Measurements from ENCODE around the gene IKBKE. TPM values are rescaled to one million over a fixed set of nuclear protein-coding genes. Genes with fewer than 3 reads are reported as not detected.

IKBKE gene
- polyA plus RNA-seq, 2 of the 4 experiments (the other 2 are of a cell fraction): 6.3 to 6.4 TPM

DNA sequence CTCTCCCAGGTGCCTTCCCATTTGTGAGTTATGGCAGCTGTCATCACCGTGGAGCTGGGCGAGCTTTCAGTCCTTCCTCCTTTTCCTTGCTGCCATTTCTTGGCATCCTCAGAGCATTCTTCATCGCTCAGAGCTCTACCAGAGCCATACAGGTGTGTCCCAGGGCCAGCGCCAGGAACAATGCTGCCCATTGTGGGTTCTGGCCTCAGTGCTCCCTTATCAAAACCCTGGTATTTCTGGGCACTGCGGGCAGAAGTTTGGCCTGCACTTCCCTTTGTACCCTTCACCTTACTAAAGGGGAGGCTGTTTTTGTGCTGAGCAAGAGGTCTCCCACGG is 65.5 kb downstream of the IKBKE start (continued):
- no peak for TF ChIP-seq MYC (IDR thresholded peaks at IDR 0.05; ENCODE audit: borderline replicate concordance, low read length)
- no peak for TF ChIP-seq JUNB (IDR thresholded peaks at IDR 0.05)
- TF ChIP-seq, protein P1, sequence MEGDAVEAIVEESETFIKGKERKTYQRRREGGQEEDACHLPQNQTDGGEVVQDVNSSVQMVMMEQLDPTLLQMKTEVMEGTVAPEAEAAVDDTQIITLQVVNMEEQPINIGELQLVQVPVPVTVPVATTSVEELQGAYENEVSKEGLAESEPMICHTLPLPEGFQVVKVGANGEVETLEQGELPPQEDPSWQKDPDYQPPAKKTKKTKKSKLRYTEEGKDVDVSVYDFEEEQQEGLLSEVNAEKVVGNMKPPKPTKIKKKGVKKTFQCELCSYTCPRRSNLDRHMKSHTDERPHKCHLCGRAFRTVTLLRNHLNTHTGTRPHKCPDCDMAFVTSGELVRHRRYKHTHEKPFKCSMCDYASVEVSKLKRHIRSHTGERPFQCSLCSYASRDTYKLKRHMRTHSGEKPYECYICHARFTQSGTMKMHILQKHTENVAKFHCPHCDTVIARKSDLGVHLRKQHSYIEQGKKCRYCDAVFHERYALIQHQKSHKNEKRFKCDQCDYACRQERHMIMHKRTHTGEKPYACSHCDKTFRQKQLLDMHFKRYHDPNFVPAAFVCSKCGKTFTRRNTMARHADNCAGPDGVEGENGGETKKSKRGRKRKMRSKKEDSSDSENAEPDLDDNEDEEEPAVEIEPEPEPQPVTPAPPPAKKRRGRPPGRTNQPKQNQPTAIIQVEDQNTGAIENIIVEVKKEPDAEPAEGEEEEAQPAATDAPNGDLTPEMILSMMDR (IDR thresholded peaks at IDR 0.05): no peak
- TF ChIP-seq E2F6 (IDR thresholded peaks at IDR 0.05; ENCODE audit: borderline replicate concordance, low read depth): no peak

DNA sequence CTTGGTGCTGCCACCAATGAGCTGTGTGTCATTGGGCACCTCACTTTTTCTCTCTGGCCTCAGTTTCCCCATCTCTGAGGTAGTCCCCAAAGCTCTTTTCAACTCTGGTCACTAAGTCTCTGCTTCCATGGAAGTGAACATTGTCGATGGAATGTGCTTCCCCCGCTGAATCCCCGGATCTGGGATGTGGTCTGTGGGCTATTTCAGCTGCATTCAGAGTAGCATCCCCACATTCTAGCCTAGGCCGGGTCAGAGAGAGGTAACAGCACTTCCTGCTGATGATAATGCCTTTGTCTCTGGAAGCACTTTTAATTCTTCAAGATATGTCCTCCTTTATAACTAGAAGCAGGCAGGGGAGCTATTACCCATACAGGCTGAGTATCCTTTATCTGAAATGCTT is 66.9 kb downstream of the IKBKE start:
- no peaks in the 10 kb centered on the region for H3K4me1 ChIP-seq
- ChIA-PET POLR2A (no interaction called here), CTCF (interaction anchor here (0.7 to 14.4 kb wide), 6 partner anchors 7 to 72 kb away, joined by 3 to 219 read pairs (median 4); no protein-coding TSS in a partner anchor)
- H3K9me3 ChIP-seq: no peaks in the 10 kb centered on the region
- DNase-seq (ENCODE audit: low read depth in 1 of 2, low spot score in 1 of 2): no peak
- no peak overlapping the region for H3K4me2 ChIP-seq
- FAIRE-seq: no peak
- TF ChIP-seq RFX5 (IDR thresholded peaks at IDR 0.05): no peak
- no peak for TF ChIP-seq CBX2 (IDR thresholded peaks at IDR 0.05; ENCODE audit: borderline replicate concordance, low read depth)
- no peak for TF ChIP-seq HOXB5 (CRISPR knock-in tag; IDR thresholded peaks at IDR 0.05)
- no peak for TF ChIP-seq SMC3 (IDR thresholded peaks at IDR 0.05)
- no peak for TF ChIP-seq RNF2 (IDR thresholded peaks at IDR 0.05; ENCODE audit: borderline replicate concordance, low read depth)
- no peak for TF ChIP-seq RCOR1 (IDR thresholded peaks at IDR 0.05; ENCODE audit: low read depth, low read length)
- WGBS (ENCODE audit: missing lambda C conversion rate): 47% methylated on average over 4 of the region's 4 CpGs
- H3K27ac ChIP-seq: no peak overlapping the region
- no peak overlapping the region for H3K4me3 ChIP-seq
- no peak for ATAC-seq

DNA sequence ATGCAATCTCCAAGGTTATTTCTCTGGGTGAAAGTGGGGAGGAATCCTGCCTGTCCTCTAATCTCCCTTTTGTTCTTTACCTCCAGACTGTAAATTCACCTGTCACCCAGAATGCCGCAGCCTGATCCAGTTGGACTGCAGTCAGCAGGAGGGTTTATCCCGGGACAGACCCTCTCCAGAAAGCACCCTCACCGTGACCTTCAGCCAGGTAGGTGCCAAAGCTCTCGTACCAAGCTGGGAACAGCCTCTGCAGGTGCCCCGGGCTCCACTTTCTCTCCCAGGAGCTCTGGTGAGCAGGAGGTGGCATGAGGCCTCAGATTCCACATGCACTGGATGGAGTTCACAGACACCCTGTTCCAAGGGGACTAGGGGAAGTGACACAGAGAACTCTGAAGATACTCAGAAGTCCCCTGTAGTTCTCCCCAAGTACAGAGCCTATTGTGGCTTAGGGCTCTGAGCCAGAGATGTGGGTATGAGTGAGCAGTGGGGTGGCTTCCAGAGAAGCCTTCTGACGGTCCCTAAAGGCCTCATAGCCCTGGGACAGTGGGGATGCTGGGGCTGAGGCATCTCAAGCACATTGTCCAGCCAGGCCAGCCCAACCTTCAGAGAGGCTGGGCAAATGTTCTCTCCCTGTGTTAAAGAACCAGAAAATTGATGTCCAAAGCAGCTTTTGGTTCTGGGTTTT is 68.0 kb downstream of the IKBKE start:
- no peak for FAIRE-seq
- TF ChIP-seq JUN (IDR thresholded peaks at IDR 0.05) (no peak), NFE2L2 (conservative IDR thresholded peaks at IDR 0.05; ENCODE audit: low read length) (no peak), E2F6 (IDR thresholded peaks at IDR 0.05; ENCODE audit: borderline replicate concordance, low read depth) (no peak), HDAC2 (IDR thresholded peaks at IDR 0.05) (no peak), EHF (CRISPR knock-in tag; IDR thresholded peaks at IDR 0.05) (no peak), HOXB5 (CRISPR knock-in tag; IDR thresholded peaks at IDR 0.05) (no peak), KDM5A (IDR thresholded peaks at IDR 0.05) (no peak)

DNA sequence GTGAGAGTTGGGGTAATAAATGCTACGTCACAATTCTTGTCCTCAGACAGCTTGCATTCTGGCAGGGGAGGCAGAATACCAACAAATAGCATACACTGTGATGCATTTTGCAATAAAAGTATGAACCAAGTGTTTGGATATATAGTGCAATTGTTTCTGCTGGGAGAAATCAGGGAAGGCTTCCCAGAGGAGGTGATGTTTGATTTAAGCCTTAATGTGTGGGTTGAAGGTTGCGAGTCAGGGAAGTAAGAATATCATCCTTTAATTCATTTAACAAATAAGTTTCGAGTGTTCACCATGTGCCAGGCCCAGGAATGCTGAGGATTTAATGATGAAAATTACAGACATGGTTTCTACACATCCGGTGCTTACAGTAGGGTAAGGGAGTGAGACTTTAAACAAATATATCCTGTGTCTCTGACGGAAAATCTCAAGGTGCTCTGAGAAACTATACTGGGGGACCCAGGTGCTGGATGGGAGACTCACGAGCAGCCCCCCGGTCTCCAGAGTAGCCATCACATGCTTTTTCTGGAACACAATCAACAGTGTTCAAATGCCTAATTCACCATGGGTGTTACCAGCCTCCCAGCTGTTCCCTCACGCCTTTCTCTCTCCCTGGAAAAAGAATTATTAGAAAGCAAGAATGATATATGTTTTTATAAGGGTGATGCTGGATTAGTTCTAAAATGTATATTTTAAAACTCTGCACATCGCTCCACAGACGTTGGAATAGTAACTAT is 68.8 kb downstream of the IKBKE start:
- Histone ChIP-seq H3K4me3 (no peak overlapping the region), H3K4me2 (no peak overlapping the region), H3K4me1 (no peaks in the 10 kb centered on the region), H3K27ac (no peak overlapping the region), H3K9me3 (no peaks in the 10 kb centered on the region)
- TF ChIP-seq ZFP36 (IDR thresholded peaks at IDR 0.05; ENCODE audit: borderline replicate concordance, partially characterized antibody) (peak; percentile 97), E2F6 (IDR thresholded peaks at IDR 0.05; ENCODE audit: borderline replicate concordance, low read depth) (no peak), ZC3H11A (IDR thresholded peaks at IDR 0.05) (no peak), NPAS2 (CRISPR knock-in tag; IDR thresholded peaks at IDR 0.05; ENCODE audit: borderline replicate concordance) (no peak), EP300 (IDR thresholded peaks at IDR 0.05) (no peak)
- TF ChIP-seq, protein P2, sequence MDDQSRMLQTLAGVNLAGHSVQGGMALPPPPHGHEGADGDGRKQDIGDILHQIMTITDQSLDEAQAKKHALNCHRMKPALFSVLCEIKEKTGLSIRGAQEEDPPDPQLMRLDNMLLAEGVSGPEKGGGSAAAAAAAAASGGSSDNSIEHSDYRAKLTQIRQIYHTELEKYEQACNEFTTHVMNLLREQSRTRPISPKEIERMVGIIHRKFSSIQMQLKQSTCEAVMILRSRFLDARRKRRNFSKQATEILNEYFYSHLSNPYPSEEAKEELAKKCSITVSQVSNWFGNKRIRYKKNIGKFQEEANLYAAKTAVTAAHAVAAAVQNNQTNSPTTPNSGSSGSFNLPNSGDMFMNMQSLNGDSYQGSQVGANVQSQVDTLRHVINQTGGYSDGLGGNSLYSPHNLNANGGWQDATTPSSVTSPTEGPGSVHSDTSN (IDR thresholded peaks at IDR 0.05): no peak
- POLR2A ChIA-PET: no interaction called here
- DNase-seq (ENCODE audit: low read depth in 1 of 2, low spot score in 1 of 2) (no peak), ATAC-seq (no peak), FAIRE-seq (no peak)
- 75% methylated on average over 10 of the region's 10 CpGs for WGBS (ENCODE audit: missing lambda C conversion rate)
- CTCF ChIA-PET: interaction anchor here (0.6 to 14.4 kb wide), 3 partner anchors 40 to 966 kb away, joined by 3 to 219 read pairs (median 3); no protein-coding TSS in a partner anchor

More for the DNA sequence above, 68.0 kb downstream of the IKBKE start:
- 53% methylated on average over 6 of the region's 6 CpGs for WGBS (ENCODE audit: missing lambda C conversion rate)
- H3K4me1 ChIP-seq: no peaks in the 10 kb centered on the region
- no peak overlapping the region for H3K4me3 ChIP-seq
- no peak overlapping the region for H3K27ac ChIP-seq
- ATAC-seq (no peak), DNase-seq (ENCODE audit: low read depth in 1 of 2, low spot score in 1 of 2) (no peak)
- POLR2A ChIA-PET: interaction anchor here (0.7 kb wide), 1 partner anchor 306 kb away, joined by 3 read pairs; no protein-coding TSS in a partner anchor
- H3K9me3 ChIP-seq: no peaks in the 10 kb centered on the region
- H3K4me2 ChIP-seq: no peak overlapping the region
- CTCF ChIA-PET: interaction anchor here (0.9 to 14.4 kb wide), 2 partner anchors 41 to 59 kb away, joined by 3 to 219 read pairs; no protein-coding TSS in a partner anchor
